ENCODE measurements around the gene TEAD1. TPM values are rescaled to one million over a fixed set of nuclear protein-coding genes. Genes with fewer than 3 reads are reported as not detected.

TEAD1 gene
- total and polyA plus RNA-seq, 8 donors: 5.9 to 35.1 (median 22.0) TPM

GRCh38 chr11:12925520-12925919 is 251.3 kb downstream of the TEAD1 start:
- Histone ChIP-seq H3K4me3 (no peak overlapping the region), H3K27me3 (no peaks in the 10 kb centered on the region), H3K36me3 (peaks cover 0 to 1% (median 0%) of the 10 kb centered on the region in 3 donors), H3K27ac (no peak overlapping the region), H3K4me1 (peaks cover 0 to under 1% (median 0%) of the 10 kb centered on the region in 3 donors), H3K9me3 (no peaks in the 10 kb centered on the region)
- no peak for ATAC-seq
- TF ChIP-seq, protein P1, sequence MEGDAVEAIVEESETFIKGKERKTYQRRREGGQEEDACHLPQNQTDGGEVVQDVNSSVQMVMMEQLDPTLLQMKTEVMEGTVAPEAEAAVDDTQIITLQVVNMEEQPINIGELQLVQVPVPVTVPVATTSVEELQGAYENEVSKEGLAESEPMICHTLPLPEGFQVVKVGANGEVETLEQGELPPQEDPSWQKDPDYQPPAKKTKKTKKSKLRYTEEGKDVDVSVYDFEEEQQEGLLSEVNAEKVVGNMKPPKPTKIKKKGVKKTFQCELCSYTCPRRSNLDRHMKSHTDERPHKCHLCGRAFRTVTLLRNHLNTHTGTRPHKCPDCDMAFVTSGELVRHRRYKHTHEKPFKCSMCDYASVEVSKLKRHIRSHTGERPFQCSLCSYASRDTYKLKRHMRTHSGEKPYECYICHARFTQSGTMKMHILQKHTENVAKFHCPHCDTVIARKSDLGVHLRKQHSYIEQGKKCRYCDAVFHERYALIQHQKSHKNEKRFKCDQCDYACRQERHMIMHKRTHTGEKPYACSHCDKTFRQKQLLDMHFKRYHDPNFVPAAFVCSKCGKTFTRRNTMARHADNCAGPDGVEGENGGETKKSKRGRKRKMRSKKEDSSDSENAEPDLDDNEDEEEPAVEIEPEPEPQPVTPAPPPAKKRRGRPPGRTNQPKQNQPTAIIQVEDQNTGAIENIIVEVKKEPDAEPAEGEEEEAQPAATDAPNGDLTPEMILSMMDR (IDR thresholded peaks at IDR 0.05): no peak
- no peak for FAIRE-seq
- no peak for DNase-seq
- intact Hi-C loops (cut with DNase I): no loop called here
- 63 to 74% methylated on average over 4 of the region's 4 CpGs for WGBS, 2 donors

GRCh38 chr11:12927221-12927620 is 253.0 kb downstream of the TEAD1 start:
- 82 to 88% methylated on average over 3 of the region's 3 CpGs for WGBS, 2 donors
- Histone ChIP-seq H3K27me3 (no peaks in the 10 kb centered on the region), H3K4me1 (peaks cover 0 to 9% (median 0%) of the 10 kb centered on the region in 3 donors), H3K9me3 (no peaks in the 10 kb centered on the region), H3K36me3 (peaks cover 0 to 5% (median 0%) of the 10 kb centered on the region in 3 donors), H3K27ac (no peak overlapping the region), H3K4me3 (no peak overlapping the region)
- intact Hi-C loops (cut with DNase I): no loop called here
- ATAC-seq: no peak
- DNase-seq: no peak
- TF ChIP-seq, protein P1 (IDR thresholded peaks at IDR 0.05): no peak
- FAIRE-seq: no peak

DNA sequence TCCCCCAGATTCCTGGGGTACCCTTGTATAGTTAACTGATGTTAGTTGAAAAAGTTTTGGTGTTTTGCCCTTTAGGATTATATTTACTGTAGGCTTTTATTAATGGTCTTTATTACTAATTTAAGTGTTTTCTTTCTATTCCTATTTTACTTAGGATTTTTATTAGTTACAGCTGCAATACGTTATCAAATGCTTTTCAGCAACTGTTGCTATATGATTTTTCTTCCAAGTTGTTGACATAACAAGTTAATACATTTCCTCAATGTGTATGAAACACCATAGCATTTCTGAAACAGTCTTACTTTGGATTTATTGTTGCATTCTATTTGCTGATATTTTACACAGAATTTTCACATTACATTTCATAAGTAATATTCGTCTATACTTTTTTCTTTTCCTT is 253.7 kb downstream of the TEAD1 start:
- 90 to 94% methylated on average over 2 of the region's 2 CpGs for WGBS, 2 donors
- FAIRE-seq (no peak), DNase-seq (no peak), ATAC-seq (no peak)
- intact Hi-C loops (cut with DNase I): no loop called here
- no peak overlapping the region for H3K27ac ChIP-seq
- peaks cover 0 to 5% (median 0%) of the 10 kb centered on the region in 3 donors for H3K36me3 ChIP-seq
- no peak overlapping the region for H3K4me3 ChIP-seq
- H3K9me3 ChIP-seq: no peaks in the 10 kb centered on the region
- no peaks in the 10 kb centered on the region for H3K27me3 ChIP-seq
- TF ChIP-seq, protein P1 (IDR thresholded peaks at IDR 0.05): no peak
- peaks cover 0 to 9% (median 0%) of the 10 kb centered on the region in 3 donors for H3K4me1 ChIP-seq

GRCh38 chr11:12930850-12931249 is 256.6 kb downstream of the TEAD1 start:
- Histone ChIP-seq H3K4me3 (no peak overlapping the region), H3K9me3 (no peaks in the 10 kb centered on the region), H3K27me3 (no peaks in the 10 kb centered on the region), H3K4me1 (peaks cover 0 to 9% (median 0%) of the 10 kb centered on the region in 3 donors), H3K27ac (no peak overlapping the region), H3K36me3 (peaks cover 0 to 5% (median 0%) of the 10 kb centered on the region in 3 donors)
- no peak for FAIRE-seq
- DNase-seq: peak in 1 of 6 donors; percentile 29
- ATAC-seq: peak in 3 of 4 donors; percentile 47 to 92 (median 79)
- intact Hi-C loops (cut with DNase I): no loop called here
- TF ChIP-seq, protein P1 (IDR thresholded peaks at IDR 0.05): no peak

DNA sequence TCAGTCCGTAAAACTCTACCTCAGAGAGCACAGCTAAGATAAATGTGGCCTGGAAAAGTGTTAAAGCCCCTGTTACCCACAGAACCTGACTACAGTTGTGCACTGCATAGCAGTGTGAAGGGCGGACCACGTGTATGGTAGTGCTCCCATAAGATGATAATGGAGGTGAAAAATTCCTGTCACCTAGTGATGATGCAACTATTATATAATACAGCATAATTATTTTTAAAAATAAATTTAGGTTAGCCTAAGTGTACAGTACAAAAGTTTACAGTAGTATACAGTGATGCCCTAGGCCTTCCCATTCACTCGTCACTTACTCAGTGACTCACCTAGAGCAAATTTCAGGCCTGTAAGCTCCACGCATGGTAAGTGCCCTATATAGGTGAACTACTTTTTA is 258.3 kb downstream of the TEAD1 start:
- 97% methylated on average over 5 of the region's 5 CpGs for WGBS, 2 donors
- TF ChIP-seq, protein P1 (IDR thresholded peaks at IDR 0.05): no peak
- ATAC-seq: no peak
- DNase-seq: no peak
- Histone ChIP-seq H3K9me3 (no peaks in the 10 kb centered on the region), H3K27me3 (no peaks in the 10 kb centered on the region), H3K27ac (no peak overlapping the region), H3K4me1 (peaks cover 0 to 9% (median 0%) of the 10 kb centered on the region in 3 donors), H3K4me3 (no peak overlapping the region), H3K36me3 (peaks cover 0 to 5% (median 0%) of the 10 kb centered on the region in 3 donors)
- FAIRE-seq: no peak
- intact Hi-C loops (cut with DNase I): no loop called here
